Right cardiac atrium (tissue), 5 donors: Measurements from ENCODE around the gene METTL4. TPM values are rescaled to one million over a fixed set of nuclear protein-coding genes. Genes with fewer than 3 reads are reported as not detected.
"Not testable (repeated sequence)": the region's sequence is repeated elsewhere in the genome, so short reads cannot be mapped to it uniquely, and the experiment has no call there.

Experiments used
- ATAC-seq, 2 donors: fragments of 200-7000 bp; cut with Tn5 transposase; one replicate each; pipeline versions ENCODE4 v1.8.0 to v1.9.1; 2020; ENCODE audit warnings: moderate library complexity in 2 of 2, mild to moderate bottlenecking in 1 of 2
- DNase-seq, 3 donors: peaks; one replicate each; pipeline ENCODE4 v3.0.0-alpha.2; 2020
- H3K27ac ChIP-seq: one replicate; pipeline ENCODE4 v1.5.1; 2013; ENCODE audit warnings: mild to moderate bottlenecking, low read length, control low read depth, moderate library complexity
- H3K27me3 ChIP-seq: one replicate; pipeline ENCODE4 v1.6.1; 2013; ENCODE audit not compliant: control insufficient read depth, insufficient read depth
- H3K4me1 ChIP-seq: one replicate; pipeline ENCODE4 v1.6.1; 2013; ENCODE audit warnings: low read length; ENCODE audit not compliant: control insufficient read depth, insufficient read depth
- H3K4me3 ChIP-seq: one replicate; pipeline ENCODE4 v1.5.1; 2013; ENCODE audit warnings: low read length, control low read depth
- H3K9me3 ChIP-seq: one replicate; pipeline ENCODE4 v1.6.1; 2013; ENCODE audit warnings: low read length; ENCODE audit not compliant: control insufficient read depth
- WGBS: extraction: QIAGEN DNeasy Blood & Tissue Kit; methylation state at CpG from one replicate; pipeline ENCODE4 v1.1.7; 2013; 5-methylcytosine and 5-hydroxymethylcytosine counted together
- intact Hi-C, 4 donors: fragments of 100-400 bp; cut with DNase I; formaldehyde crosslinking; loops; one replicate each; pipeline versions ENCODE4 v1.11.0 to v1.14.0; 2022 to 2023
- polyA plus RNA-seq: library from polyadenylated mRNA; stranded (reverse); fragments of 200-250 nt; gene quantifications from one replicate; pipeline ENCODE4 v1.2.3, GENCODE V29; 2013
- total RNA-seq, 4 donors: library from RNA; stranded (reverse); fragmentation: NEBNext Ultra II Directional; extraction: Animal tissue kit (Norgen Biotek cat#: 25700); gene quantifications; one replicate each; pipeline ENCODE4 v1.2.1, GENCODE V29; 2021
- donor health status: healthy with polysubstance abuse.
- donor health status: DM: no; HTN: yes; CAD: no.
- donor health status: DM: no; HTN: no; CAD: no.
- donor health status: DM: no; HTN: yes; CAD: no; lungs with severe emphysema.
- donor health status: DM: yes; HTN: yes; CAD: no.

Gene METTL4
- total and polyA plus RNA-seq, 5 donors: 5.8 to 10.8 (median 7.9) TPM

GRCh38 chr18:2564373-2564772 is 6.9 kb downstream of the METTL4 start:
- 94% methylated on average over 1 of the region's 1 CpG for WGBS
- Histone ChIP-seq H3K27ac (no peak overlapping the region), H3K4me3 (no peak overlapping the region), H3K9me3 (no peaks in the 10 kb centered on the region), H3K4me1 (no peaks in the 10 kb centered on the region), H3K27me3 (no peaks in the 10 kb centered on the region)
- no peak for ATAC-seq
- intact Hi-C loops: no loop called here
- DNase-seq: no peak

GRCh38 chr18:2559249-2559648 is 12.1 kb downstream of the METTL4 start:
- DNase-seq: no peak
- 100% methylated on average over 1 of the region's 1 CpG for WGBS
- Histone ChIP-seq H3K27ac (no peak overlapping the region), H3K4me3 (no peak overlapping the region), H3K4me1 (no peaks in the 10 kb centered on the region), H3K27me3 (no peaks in the 10 kb centered on the region), H3K9me3 (no peaks in the 10 kb centered on the region)
- ATAC-seq: no peak
- intact Hi-C loops: no loop called here

GRCh38 chr18:2557536-2557935 is 13.8 kb downstream of the METTL4 start:
- 57% methylated on average over 1 of the region's 1 CpG for WGBS
- ATAC-seq: no peak

GRCh38 chr18:2555895-2556294 is 15.4 kb downstream of the METTL4 start:
- ATAC-seq: no peak
- Histone ChIP-seq H3K27ac (no peak overlapping the region), H3K27me3 (no peaks in the 10 kb centered on the region), H3K9me3 (no peaks in the 10 kb centered on the region), H3K4me1 (no peaks in the 10 kb centered on the region), H3K4me3 (no peak overlapping the region)
- intact Hi-C loops: no loop called here
- 73% methylated on average over 4 of the region's 4 CpGs for WGBS
- no peak for DNase-seq

More at GRCh38 chr18:2557536-2557935, 13.8 kb downstream of the METTL4 start:
- no peak for DNase-seq
- Histone ChIP-seq H3K27me3 (no peaks in the 10 kb centered on the region), H3K4me3 (no peak overlapping the region), H3K27ac (no peak overlapping the region), H3K4me1 (no peaks in the 10 kb centered on the region), H3K9me3 (no peaks in the 10 kb centered on the region)
- intact Hi-C loops: no loop called here

GRCh38 chr18:2554696-2555095 is 16.6 kb downstream of the METTL4 start:
- 72% methylated on average over 4 of the region's 4 CpGs for WGBS
- H3K27me3 ChIP-seq: no peaks in the 10 kb centered on the region
- no peak overlapping the region for H3K27ac ChIP-seq
- ATAC-seq: no peak
- H3K4me1 ChIP-seq: no peaks in the 10 kb centered on the region
- no peak overlapping the region for H3K4me3 ChIP-seq
- no peak for DNase-seq
- no peaks in the 10 kb centered on the region for H3K9me3 ChIP-seq
- intact Hi-C loops: no loop called here

GRCh38 chr18:2551425-2551824 is 19.9 kb downstream of the METTL4 start:
- H3K4me3 ChIP-seq: no peak overlapping the region
- WGBS: 98% methylated on average over 3 of the region's 3 CpGs
- no peak overlapping the region for H3K27ac ChIP-seq
- no peak for DNase-seq
- H3K27me3 ChIP-seq: no peaks in the 10 kb centered on the region
- intact Hi-C loops: no loop called here
- no peaks in the 10 kb centered on the region for H3K4me1 ChIP-seq
- no peaks in the 10 kb centered on the region for H3K9me3 ChIP-seq
- ATAC-seq: no peak

- DNase-seq (no peak), ATAC-seq (no peak)
- H3K27me3 ChIP-seq: no peaks in the 10 kb centered on the region
- WGBS: 96% methylated on average over 2 of the region's 2 CpGs
- no peaks in the 10 kb centered on the region for H3K4me1 ChIP-seq
- H3K9me3 ChIP-seq: no peaks in the 10 kb centered on the region
- H3K27ac ChIP-seq: no peak overlapping the region
- intact Hi-C loops: loop anchor here in 2 of 4 donors (5.0 to 10.0 kb wide), 4 partner anchors 445 to 1685 kb away; no protein-coding TSS in a partner anchor
- H3K4me3 ChIP-seq: no peak overlapping the region
These were observed 21.8 kb downstream of the METTL4 start for GRCh38 chr18:2549462-2549861.

- 55% methylated on average over 4 of the region's 4 CpGs for WGBS
These were observed 23.7 kb downstream of the METTL4 start for GRCh38 chr18:2547477-2548087.

GRCh38 chr18:2545155-2545554 is 26.1 kb downstream of the METTL4 start:
- no peaks in the 10 kb centered on the region for H3K4me1 ChIP-seq
- ATAC-seq (no peak), DNase-seq (no peak)
- H3K27ac ChIP-seq: no peak overlapping the region
- H3K27me3 ChIP-seq: no peaks in the 10 kb centered on the region
- intact Hi-C loops: loop anchor here in 2 of 4 donors (5.0 to 10.0 kb wide), 4 partner anchors 440 to 1680 kb away; no protein-coding TSS in a partner anchor
- H3K9me3 ChIP-seq: no peaks in the 10 kb centered on the region
- WGBS: 71% methylated on average over 2 of the region's 2 CpGs
- H3K4me3 ChIP-seq: no peak overlapping the region

More at GRCh38 chr18:2547477-2548087, 23.7 kb downstream of the METTL4 start:
- intact Hi-C loops: loop anchor here in 2 of 4 donors (5.0 to 10.0 kb wide), 4 partner anchors 443 to 1683 kb away; no protein-coding TSS in a partner anchor
- no peaks in the 10 kb centered on the region for H3K4me1 ChIP-seq
- no peak overlapping the region for H3K4me3 ChIP-seq
- H3K27ac ChIP-seq: no peak overlapping the region
- ATAC-seq (no peak), DNase-seq (no peak)
- no peaks in the 10 kb centered on the region for H3K27me3 ChIP-seq
- H3K9me3 ChIP-seq: no peaks in the 10 kb centered on the region

GRCh38 chr18:2541925-2542563 is 29.3 kb downstream of the METTL4 start:
- not testable (repeated sequence) for ATAC-seq, H3K27ac ChIP-seq, DNase-seq, H3K4me1 ChIP-seq, H3K9me3 ChIP-seq, H3K27me3 ChIP-seq, H3K4me3 ChIP-seq
- no CpG with 5 or more reads among the region's 3 CpGs for WGBS
- intact Hi-C loops: loop anchor here in 3 of 4 donors (5.0 to 10.0 kb wide), 4 partner anchors 437 to 1677 kb away; no protein-coding TSS in a partner anchor

- Histone ChIP-seq H3K27ac (no peak overlapping the region), H3K27me3 (no peaks in the 10 kb centered on the region), H3K4me3 (no peak overlapping the region), H3K9me3 (no peaks in the 10 kb centered on the region), H3K4me1 (no peaks in the 10 kb centered on the region)
- ATAC-seq (no peak), DNase-seq (no peak)
- intact Hi-C loops: loop anchor here in 3 of 4 donors (5.0 to 10.0 kb wide), 4 partner anchors 436 to 1676 kb away; no protein-coding TSS in a partner anchor
- 88% methylated on average over 4 of the region's 4 CpGs for WGBS
These were observed 30.7 kb downstream of the METTL4 start for GRCh38 chr18:2540575-2540974.
